Epithelial cell of proximal tubule (primary cell): ENCODE data around the gene LRRC74B. TPM values are rescaled to one million over a fixed set of nuclear protein-coding genes. Genes with fewer than 3 reads are reported as not detected.

Source experiments
- DNase-seq: peaks from one replicate; pipeline ENCODE4 v3.0.0-alpha.2; 2011; ENCODE audit warnings: low read depth
- H3K4me3 ChIP-seq: 2 replicates; pipeline ENCODE4 v1.5.1; 2011; ENCODE audit warnings: low read depth, mild to moderate bottlenecking, low read length
- CTCF ChIP-seq: conservative IDR thresholded peaks from 2 replicates; pipeline ENCODE4 v1.5.1; 2012; ENCODE audit warnings: low read depth, mild to moderate bottlenecking, low read length
- total RNA-seq: library from RNA; depleted of rRNA; stranded (reverse); fragments of >200 nt; gene quantifications from 2 replicates; pipeline ENCODE4 v1.2.3, GENCODE V29; 2015

The LRRC74B gene
- total RNA-seq, 1 donor from 2014 or later = not detected

DNA sequence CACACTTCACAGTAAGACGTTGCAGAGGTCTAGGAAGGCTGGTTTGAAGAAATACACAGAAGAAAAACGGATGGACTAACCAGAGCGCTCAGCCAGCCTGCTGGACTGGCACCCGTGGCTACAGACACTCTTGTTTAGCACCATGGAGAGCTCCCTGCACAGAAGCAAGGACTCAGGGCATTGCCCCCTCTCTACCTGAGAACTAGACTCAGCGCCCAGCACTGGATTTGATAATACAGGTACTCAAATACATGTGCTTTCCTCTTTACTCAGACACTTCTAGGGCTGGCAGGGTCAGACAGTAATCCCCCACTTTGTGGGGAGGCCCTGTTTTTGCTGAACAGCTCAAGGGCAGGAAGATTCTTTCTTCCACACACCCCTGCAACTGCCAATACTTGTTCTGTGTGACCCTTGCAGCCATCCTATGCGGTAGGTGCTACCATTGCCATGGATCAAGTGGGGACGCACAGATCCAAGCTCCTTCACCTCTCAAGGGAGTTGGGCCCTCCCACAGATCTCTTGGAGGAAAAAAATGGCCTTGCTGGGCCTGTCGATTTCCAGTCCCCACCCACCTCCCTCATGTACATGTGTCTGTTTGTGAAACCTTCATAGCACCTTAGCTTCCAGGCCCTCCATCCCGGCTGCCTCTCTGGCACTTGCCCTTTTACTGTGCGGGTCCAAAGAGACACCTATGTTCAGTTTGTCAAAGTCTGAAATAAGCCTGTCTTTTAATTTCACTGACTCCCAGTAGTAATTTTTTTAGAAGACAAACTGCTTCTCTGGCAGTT, 35.9 kb upstream of the LRRC74B start:
- DNase-seq = no peak
- TF ChIP-seq CTCF = no peak

GRCh38 chr22:21010426-21011113, 35.2 kb upstream of the LRRC74B start:
- H3K4me3 ChIP-seq = no peak overlapping the region
- DNase-seq = no peak
- no peak for TF ChIP-seq CTCF

More for the DNA sequence above, 35.9 kb upstream of the LRRC74B start:
- H3K4me3 ChIP-seq = no peak overlapping the region

GRCh38 chr22:21012446-21013407, 33.0 kb upstream of the LRRC74B start:
- no peak overlapping the region for H3K4me3 ChIP-seq
- no peak for DNase-seq
- TF ChIP-seq CTCF = no peak

- no peak for TF ChIP-seq CTCF
- DNase-seq = no peak
- peak overlapping the region; percentile 34 for H3K4me3 ChIP-seq
Observed at GRCh38 chr22:21013657-21014201, 32.0 kb upstream of the LRRC74B start.

GRCh38 chr22:21014202-21014725, 31.5 kb upstream of the LRRC74B start:
- no peak for DNase-seq
- peak overlapping the region; percentile 34 for H3K4me3 ChIP-seq
- TF ChIP-seq CTCF = no peak
